Activated effector memory CD4-positive, alpha-beta T cell treated with Interleukin-2 at 50 U/mL for 16 hours (primary cell): Measurements from ENCODE around the gene GAL3ST2.
"Not testable (repeated sequence)": the region's sequence is repeated elsewhere in the genome, so short reads cannot be mapped to it uniquely, and the experiment has no call there.

Experiments
- DNase-seq: peaks from one replicate; pipeline ENCODE4 v3.0.0-alpha.2; 2020

GAL3ST2 gene

DNA sequence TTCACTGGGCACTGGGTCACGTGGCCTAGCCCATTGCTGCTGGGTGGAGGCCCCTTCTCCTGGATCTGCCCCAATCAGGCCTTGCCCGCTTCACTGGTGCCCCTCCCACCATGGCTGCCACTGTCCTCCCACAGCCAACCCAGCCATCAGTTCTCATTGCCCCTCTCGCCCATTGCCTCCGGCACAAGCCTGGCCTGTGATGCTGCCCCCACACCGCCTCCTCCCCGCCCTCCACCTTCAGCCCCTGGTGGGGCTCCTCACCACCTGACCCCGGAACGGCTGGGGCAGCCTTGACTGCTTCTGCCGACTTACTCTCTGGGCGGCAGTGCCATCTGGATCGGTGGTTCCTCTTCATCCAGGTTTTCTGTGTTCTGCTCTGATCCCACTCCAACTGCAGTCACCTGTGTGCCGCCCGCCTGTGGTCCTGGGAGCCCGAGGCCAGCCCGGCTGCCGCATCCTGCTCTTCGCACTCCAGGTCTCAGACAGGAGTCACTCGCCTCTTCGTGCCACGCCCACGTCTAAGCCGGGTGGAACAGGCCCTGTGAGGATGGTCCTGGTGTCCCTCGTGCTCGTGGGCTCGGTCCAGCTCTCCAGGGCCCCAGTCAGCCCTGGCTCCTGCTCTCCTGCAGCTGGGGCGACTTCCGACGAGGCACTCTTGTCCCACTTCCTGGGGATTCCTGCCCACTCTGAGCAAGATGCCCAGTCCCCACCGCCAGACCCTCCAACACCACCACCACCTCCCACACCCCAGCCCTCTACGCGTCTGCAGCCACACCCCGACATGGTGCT lies 28.0 kb upstream of the GAL3ST2 start:
- no peak for DNase-seq

DNA sequence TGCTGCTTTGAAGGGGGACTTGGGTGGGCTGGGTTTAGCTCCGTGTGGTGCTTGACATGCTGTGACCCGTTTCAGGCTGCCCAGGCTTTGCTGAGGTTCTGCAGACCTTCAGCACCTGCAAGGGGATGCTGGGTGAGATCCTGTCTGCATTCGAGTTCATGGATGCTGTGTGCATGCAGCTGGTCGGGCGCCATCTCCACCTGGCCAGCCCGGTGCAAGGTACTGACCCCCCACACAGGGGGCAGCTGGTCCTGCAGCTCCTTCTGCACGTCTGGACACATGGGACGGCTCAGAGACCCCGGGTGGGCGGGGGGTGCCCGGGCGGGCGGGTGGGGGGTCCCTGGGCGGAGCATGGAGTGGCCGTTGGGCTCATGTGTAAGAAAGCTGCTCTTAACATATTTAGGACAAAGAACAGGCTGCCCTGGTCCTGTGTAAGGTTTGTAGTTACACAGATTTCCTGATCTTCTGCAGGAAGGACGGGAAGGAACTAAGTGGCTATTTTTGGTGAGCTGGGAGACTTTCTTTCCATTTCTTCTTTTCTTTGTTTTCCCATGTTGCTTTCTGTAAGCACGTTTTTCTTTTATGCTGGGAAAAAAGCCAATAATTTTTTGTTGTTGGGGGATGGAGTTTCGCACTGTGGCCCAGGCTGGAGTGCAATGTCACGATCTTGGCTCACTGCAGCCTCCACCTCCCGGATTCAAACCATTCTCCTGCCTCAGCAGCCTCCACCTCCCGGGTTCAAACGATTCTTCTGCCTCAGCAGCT lies 26.4 kb upstream of the GAL3ST2 start:
- DNase-seq, result no peak

DNA sequence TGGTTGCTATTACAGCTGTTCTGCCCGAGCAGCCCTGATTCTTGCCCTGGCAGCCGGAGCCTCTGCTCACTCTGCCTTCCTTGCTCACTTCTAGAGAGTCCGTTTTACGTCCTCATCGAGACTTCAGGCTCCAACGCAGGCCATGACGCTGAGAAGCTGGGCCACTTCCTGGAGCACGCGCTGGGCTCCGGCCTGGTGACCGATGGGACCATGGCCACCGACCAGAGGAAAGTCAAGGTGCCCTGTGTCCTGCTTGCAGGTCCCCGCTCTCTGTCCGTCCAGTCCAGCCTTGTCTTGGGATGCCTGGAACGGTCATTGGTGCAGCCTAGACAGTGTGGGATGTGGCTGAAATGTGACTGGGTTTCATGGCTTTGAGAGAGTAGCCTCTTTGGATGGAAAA lies 25.5 kb upstream of the GAL3ST2 start:
- DNase-seq, result no peak

DNA sequence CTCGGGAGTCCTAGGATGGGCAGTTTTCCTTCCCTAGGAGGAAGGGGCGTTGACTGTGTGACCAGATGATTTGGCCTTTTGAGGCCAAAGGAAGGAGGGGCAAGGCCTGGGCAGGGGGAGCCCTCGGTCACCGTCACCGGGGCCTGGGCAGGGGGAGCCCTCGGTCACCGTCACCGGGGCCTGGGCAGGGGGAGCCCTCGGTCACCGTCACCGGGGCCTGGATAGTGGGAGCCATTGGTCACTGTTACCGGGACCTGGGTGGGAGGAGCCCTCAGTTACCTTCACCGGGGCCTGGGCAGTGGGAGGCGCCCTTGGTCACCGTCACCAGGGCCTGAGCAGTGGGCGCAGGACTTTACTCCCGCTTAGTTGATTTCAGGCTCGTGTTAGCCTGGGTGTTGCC lies 24.8 kb upstream of the GAL3ST2 start:
- DNase-seq, result no peak

DNA sequence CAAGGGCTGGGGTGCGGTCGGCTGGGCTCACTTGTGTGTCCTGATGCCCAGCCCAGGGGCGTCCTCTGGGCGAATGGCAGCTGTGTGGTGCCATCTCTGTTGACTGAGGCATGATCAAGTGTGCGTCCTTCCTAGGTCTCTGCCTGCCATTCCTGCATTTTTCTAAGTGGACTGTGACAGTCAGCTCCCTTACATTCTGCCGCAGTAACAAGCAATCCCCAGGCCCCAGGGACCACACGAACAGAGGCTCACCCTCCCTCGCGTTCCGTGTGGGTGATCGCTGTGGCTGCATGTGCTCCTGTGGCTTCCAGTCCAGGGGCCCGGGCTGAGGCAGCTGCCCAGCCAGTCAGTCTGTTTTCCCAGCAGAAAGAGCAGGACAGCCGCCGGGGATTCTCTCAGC lies 24.4 kb upstream of the GAL3ST2 start:
- DNase-seq, result no peak

DNA sequence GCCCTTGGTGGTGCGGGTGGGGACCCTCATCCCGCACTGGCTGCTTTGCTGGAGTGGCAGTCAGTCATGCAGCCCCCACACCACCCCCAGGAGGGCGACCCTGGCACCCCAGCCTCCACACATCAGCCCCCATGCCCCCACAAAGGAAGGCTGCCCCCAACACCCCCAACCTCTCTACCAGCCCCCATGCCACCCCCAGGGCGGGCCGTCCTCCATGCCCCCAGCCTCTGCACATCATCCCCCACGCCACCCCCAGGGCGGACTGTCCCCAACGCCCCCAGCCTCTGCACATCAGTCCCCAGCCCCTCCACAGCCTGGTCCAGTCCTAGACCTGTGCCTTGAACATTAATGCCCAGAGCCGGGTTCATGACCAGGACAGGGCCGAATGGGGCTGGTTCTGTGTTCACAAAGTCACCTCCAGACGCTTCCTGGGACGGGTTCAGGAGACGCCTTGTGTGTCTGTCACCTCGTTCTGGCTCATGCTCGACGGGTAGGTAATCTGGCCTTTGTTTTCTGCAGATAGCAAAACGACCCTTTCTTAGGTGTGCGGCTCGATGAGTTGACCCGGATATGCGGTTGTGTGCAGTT lies 23.8 kb upstream of the GAL3ST2 start:
- no peak for DNase-seq

DNA sequence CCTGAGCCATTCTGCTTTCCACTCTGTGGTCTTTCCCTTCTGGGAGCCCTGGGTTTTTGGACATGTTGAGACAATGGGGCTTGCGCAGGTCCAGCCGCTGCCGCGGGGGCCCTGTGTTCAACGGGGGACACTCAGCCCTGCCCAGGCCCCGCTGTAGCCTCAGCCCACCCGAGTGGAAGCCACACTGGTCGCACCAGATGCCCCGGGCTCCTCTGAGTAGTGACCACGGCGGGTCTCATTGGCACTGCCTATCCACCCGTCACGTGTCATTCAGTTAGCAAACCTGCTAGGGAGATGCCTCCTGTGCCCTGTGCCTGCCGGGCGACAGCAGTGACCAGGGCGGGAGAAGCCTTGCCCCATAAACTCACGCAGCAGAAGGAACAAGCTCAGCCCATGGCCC lies 23.1 kb upstream of the GAL3ST2 start:
- DNase-seq, result no peak

DNA sequence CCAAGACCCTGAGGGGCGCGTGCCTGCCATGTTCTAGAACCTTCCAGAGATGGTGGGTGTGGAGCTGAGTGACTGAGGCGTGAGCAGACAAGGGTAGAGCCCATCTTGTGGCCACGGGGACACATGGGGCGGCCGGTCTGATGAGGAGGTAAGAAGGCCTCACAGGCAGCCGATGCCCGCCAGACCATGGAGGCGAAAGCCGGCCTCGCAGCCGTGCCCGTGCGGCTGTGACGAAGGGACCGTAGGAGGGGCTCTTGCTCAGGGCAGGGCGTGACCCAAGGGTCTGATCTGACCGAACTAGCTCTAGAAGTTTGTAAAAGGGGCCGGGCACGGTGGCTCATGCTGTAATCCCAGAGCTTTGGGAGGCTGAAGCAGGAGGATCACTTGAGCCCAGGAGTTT lies 22.6 kb upstream of the GAL3ST2 start:
- DNase-seq, result no peak

DNA sequence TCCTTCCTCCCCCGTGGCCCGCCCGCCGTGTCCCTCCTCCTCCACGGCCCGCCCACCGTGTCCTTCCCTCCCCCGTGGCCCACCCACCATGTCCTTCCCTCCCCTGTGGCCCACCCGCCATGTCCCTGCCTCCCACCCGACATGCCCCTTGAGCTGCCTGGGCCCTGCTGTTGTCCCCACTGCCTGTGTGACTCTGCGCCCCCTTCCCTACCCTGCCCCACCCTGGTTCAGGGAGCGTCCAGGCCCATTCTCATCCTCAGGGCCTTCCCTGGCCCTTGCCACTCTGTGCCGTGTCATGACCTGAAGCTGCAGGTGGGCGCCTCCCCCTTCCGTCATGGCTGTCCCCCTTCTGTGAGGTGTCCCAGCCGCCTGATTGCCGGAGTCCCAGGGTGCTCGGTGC lies 21.5 kb upstream of the GAL3ST2 start:
- no peak for DNase-seq

DNA sequence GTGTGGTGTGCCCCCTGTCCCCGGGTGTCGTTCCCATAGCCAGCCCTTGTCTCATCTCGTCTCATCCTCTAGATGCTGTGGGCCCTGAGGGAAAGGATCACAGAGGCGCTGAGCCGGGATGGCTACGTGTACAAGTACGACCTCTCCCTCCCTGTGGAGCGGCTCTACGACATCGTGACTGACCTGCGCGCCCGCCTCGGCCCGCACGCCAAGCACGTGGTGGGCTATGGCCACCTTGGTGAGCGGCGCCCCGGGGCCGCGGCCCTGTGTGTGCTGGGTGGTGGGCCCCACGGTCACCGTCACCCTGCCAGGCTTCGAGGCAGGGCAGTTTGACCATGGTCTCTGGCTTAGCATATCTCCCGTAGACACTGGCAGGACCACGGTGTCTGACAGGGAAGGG lies 20.8 kb upstream of the GAL3ST2 start:
- no peak for DNase-seq

DNA sequence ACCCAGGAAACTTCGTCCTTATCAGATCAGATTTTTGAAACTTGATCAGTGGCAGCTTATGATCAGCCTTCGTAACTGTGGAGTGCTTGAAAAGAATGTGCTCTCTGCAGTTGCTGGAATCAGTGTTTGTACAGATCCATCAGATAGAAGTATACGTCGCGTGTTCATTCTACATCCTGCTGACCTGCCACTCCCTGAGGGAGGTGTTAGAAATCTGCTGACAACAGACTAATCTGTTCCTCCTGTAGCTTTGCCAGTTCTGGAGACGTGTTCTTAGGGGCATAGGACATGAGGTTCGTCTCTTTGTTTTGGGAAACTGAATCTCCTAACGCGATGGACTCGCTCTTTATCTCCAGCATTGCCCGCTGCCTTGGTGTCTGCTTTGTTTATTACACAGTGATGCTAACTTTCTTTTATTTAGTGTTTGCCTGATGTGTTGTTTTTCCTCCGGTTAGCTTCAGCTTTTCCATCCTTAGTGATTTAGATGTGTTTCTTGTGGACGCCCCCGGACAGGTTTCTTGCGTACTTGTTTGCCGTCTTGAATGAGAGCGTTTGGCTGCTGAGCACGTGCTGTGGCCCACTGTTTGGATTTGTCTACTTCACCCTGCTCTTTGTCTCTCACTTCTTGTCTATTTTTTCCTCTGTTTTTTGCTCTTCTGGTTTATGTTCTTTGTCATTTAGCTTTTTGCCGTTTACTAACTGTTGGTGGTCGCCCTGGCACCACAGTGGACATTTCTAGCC lies 17.4 kb upstream of the GAL3ST2 start:
- no peak for DNase-seq

DNA sequence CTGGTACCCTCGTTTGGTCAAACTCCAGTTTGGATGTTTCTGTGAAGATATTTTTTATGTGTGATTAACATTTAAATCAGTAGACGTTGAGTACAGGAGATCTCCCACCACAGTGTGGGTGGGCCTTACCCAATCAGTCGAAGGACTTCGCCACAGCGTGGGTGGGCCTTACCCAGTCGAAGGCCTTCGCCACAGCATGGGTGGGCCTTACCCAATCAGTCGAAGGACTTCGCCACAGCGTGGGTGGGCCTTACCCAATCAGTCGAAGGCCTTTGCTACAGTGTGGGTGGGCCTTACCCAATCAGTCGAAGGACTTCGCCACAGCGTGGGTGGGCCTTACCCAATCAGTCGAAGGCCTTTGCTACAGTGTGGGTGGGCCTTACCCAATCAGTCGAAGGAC lies 16.7 kb upstream of the GAL3ST2 start:
- not testable (repeated sequence) for DNase-seq

DNA sequence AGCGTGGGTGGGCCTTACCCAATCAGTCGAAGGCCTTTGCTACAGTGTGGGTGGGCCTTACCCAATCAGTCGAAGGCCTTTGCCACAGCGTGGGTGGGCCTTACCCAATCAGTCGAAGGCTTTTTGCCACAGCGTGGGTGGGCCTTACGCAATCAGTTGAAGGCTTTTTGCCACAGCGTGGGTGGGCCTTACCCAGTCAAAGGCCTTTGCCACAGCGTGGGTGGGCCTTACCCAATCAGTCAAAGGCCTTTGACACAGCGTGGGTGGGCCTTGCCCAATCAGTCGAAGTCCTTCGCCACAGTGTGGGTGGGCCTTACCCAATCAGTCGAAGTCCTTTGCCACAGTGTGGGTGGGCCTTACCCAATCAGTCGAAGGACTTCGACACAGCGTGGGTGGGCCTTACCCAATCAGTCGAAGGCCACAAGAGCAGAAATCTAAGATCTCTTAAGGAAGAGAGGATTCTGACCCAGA lies 16.3 kb upstream of the GAL3ST2 start:
- no peak for DNase-seq

DNA sequence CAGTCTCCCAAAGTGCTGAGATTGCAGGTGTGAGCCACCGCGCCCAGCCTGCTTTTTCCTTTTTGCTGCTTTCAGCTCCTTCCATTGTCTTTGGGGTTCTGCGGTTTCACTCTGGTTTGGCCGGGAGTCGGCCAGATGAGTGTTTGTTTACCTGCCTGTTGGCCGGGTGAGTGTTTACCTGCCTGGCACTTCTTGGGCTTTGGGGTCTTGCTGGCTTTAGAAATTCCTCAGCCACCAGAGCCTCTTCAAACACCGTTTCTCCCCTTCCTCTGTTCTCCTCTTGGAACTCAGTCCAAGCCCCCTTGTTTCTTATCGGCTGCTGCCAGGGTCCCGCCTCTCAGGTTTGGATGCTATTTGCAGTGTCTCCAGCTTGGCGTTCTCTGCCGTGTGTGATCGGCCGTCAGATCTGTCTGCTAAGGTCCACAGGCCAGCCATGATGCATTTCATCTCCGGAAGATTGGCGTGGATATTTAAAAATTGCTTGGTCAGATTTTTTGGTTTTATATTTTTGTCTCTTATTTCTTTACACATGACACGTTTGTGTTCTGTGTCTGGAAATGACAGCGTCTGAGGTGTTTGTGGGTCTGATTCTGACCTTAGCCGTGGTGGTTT lies 14.2 kb upstream of the GAL3ST2 start:
- no peak for DNase-seq

DNA sequence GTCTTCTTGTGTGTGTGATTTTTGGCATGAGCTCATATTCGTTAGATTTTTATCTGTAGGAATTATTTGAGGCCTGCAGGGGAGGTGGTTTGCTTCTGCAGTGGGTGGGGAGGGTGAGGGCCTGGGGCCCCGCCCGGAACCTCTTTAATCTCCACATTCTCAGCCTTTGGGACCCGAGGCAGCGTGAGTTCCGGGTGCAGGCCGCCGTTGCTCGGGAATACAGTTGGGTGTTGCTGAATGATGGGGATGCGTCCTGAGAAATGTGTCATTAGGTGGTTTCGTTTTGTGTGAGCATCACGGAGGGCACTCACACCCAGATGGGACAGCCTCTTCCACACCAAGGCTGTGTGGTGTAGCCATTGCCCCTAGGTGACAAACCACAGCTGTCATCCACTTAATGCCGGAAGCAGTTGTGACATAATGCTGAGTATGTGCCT lies 13.7 kb upstream of the GAL3ST2 start:
- DNase-seq, result peak; percentile 61

DNA sequence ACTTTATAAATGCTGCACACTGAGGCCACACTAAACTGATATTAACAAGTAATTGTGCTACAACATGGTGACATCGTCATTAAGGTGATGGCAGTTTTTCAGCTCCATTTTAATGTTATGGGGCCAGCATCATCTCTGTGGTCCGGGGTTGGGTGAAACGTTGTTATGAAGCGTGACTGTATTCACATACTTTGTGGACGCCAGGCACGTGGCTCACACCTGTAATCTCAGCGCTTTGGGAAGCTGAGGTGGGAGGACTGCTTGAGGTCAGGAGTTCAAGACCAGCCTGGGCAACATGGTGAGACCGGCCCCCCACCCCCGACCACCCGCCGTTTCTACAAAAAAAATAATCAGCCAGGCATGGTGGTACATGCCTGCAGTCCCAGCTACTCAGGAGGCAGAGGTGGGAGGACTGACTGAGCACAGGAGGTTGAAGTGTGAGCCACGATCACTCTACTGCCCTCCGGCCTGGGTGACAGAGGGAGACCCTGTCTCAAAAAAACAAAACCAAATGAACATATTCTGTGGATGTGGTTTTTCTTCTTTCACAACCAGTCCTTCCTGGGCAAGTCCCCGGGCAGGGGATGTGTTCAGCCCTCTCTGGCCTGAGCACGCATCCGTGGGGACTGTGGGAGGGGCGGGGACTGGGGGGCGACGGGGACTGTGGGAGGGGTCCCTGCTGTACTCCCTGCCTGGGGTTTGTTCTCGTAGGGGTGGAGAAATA lies 12.9 kb upstream of the GAL3ST2 start:
- DNase-seq, result no peak

DNA sequence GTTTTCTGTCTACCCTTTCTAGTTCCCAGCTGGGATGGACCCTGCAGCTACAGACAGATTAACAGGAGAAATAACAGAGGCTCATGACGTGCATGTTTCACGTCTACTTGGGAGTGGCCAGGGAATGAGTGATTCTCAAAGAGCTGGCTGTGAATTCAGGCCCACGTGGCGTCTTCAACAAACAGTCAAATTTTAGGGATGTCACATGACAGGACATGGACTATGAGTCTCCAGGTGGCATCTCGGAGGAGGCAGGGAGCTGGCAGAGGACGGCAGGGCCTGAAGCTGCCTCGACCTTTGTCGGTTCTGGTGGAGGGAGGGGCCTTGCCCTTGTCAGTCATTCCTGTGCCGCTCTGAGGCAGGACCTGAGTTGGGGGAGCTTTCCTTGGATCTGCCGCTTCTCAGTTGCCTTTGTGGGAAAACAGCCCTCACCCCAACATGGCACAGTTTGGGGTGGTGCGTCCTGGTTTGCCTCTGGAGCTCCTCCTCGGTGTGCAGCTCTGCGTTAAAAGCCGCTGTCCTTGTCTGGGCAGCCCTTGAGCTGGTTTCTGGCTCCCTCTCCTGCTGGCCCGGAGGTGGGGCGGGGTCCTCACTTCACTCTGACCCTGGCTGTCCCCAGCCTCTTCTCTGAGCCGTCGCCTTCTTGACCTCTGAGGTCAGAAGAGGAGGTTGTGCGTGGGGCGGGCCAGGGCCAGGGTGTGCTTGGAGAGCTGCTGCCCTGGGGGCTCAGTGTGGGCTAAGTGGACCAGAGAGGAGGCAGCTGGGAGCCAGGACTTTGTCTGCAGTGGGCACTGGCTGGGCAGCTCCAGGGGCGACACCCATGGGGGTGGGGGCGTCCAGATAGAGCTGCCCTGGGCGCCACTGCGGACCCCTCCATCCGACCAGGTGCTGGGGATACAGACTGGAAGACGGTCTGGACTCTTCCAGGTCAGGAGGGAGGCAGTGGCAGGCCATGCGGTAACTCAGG lies 12.1 kb upstream of the GAL3ST2 start:
- no peak for DNase-seq

DNA sequence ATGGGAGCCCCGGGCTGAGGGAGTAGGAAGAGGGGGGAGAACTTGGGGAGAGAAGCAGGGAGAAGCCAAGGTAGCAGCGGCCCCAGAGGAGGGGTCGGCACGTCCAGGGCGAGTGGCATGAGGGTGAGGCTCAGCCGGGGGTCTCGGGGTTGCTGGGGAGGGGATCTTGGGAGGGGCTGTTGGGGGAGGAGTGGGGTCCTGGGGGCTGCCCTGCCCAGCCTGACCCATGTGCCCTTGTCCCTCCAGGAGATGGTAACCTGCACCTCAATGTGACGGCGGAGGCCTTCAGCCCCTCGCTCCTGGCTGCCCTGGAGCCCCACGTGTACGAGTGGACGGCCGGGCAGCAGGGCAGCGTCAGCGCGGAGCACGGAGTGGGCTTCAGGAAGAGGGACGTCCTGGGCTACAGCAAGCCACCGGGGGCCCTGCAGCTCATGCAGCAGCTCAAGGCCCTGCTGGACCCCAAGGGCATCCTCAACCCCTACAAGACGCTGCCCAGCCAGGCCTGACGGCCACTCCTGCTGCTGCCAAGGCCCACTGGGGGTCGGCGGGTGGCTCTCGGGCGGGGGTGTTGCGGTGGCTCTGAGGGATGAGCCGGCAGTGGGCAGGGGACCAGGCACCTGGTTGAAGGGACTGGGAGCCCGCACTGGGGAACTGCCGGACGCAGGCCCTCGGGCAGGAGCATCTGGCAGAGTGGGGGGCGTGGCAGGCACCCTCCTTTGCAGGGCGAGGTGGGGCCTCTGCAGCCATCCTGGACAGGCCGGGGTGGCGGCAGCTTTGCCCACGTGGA lies 9.0 kb upstream of the GAL3ST2 start:
- DNase-seq, result no peak

DNA sequence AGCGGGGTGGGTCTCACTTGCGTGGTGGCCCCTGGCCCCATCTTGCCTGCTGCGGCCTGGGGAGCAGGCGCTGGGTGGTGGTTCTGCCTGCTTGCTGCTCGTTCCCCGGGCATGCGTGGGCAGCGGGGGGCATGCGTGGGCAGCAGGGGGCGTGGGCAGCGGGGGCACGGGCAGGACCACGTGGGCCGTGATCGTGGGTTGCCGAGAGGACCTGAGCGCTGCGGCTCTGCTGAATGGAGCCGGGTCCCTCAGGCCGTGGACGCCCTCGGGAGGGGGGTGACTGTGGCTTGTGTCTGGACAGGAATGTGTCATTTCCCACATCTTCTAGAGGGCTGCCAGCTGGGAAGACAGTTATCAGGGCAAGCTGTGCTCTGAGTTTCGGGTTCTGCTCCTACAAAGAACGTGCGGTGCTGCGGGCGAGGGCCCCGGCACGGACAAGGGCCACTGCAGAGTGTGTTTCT lies 8.3 kb upstream of the GAL3ST2 start:
- no peak for DNase-seq

DNA sequence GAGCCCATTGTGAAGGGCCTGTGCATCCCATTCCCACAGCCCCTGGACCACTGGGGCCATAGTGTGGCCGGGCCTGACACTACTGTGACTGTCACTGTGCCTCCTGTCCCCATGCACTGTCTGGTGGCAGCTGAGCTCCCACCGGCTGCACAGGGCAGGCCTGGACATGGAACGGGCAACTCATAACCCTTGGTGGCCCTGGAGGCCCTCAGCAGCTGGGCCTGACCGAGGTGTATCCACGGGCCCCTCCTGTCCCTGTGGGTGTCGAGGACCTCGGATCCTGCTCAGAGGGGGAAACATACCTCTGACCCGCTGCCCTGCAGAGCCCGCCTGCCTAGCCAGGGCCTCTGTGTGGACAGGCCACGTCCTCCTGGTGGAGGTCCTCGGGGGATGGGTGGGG lies 7.8 kb upstream of the GAL3ST2 start:
- no peak for DNase-seq
